Fibroblast of lung (primary cell): ENCODE results near the gene PDE4D.

Experiments
- EZH2 ChIP-seq: IDR thresholded peaks from 2 replicates; pipeline ENCODE4 v1.5.1; 2012; ENCODE audit warnings: low read length, control low read depth, mild to moderate bottlenecking; ENCODE audit errors: missing control alignments
- TF ChIP-seq, protein P1 (sequence below), 2 donors: IDR thresholded peaks in 1 of 2; conservative IDR thresholded peaks in 1 of 2; 1 replicate in 1 of 2; 2 replicates in 1 of 2; pipeline ENCODE4 v1.5.1; 2011 to 2012; ENCODE audit warnings: low read length in 2 of 2, control low read depth in 1 of 2, inconsistent platforms in 1 of 2, low read depth in 1 of 2, mild to moderate bottlenecking in 1 of 2

DNA sequence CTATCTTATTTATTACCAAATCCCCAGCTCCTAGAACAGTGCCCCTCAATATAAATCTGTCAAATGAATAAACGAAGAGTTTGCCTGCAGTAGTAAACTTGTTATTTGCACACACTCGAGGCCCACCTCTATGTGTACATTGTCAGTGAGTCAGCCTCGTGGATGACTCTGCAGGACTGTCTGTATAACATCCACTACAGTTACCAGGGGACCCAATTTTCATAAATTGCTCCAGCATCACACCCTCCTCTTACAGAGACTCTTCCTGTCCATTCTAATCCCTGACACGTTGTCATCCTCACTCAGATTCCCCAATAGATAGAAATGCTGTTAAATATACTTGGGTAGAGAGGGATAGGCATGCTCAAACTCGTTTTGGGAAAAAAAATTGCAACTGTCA is 832.1 kb downstream of the PDE4D start:
- TF ChIP-seq EZH2 = no peak
- TF ChIP-seq, protein P1, sequence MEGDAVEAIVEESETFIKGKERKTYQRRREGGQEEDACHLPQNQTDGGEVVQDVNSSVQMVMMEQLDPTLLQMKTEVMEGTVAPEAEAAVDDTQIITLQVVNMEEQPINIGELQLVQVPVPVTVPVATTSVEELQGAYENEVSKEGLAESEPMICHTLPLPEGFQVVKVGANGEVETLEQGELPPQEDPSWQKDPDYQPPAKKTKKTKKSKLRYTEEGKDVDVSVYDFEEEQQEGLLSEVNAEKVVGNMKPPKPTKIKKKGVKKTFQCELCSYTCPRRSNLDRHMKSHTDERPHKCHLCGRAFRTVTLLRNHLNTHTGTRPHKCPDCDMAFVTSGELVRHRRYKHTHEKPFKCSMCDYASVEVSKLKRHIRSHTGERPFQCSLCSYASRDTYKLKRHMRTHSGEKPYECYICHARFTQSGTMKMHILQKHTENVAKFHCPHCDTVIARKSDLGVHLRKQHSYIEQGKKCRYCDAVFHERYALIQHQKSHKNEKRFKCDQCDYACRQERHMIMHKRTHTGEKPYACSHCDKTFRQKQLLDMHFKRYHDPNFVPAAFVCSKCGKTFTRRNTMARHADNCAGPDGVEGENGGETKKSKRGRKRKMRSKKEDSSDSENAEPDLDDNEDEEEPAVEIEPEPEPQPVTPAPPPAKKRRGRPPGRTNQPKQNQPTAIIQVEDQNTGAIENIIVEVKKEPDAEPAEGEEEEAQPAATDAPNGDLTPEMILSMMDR (conservative IDR thresholded peaks at IDR 0.05 in 1 of 2, IDR thresholded peaks at IDR 0.05 in 1 of 2; ENCODE audit: low read depth in 1 of 2, low read length in 2 of 2) = no peak
